DMS153 treated with DMSO at 0.1 percent for 48 hours (cell line): Measurements from ENCODE around the gene DPCD.

Experiments used
- DNase-seq: peaks from one replicate; lab custom pipeline; 2025; ENCODE audit not compliant: unreplicated experiment; lab: John Stamatoyannopoulos, UW

Gene DPCD

DNA sequence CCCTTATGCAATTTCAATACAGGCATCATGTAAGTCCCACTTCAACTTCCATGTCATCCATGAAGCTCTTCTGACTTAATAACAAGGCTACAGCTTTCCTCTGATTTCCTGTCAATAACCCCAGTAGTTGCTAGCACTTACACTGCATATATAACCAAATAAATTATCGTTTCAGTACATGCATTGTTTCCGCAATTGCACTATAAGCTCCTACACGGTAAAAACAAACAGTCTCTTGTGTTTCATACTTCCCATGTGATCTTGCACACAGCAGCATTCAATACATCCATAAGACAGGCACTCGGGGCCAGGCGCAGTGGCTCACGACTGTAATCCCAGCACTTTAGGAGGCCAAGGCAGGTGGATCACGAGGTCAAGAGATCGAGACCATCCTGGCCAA, 65.4 kb downstream of the DPCD start:
- DNase-seq, result no peak

DNA sequence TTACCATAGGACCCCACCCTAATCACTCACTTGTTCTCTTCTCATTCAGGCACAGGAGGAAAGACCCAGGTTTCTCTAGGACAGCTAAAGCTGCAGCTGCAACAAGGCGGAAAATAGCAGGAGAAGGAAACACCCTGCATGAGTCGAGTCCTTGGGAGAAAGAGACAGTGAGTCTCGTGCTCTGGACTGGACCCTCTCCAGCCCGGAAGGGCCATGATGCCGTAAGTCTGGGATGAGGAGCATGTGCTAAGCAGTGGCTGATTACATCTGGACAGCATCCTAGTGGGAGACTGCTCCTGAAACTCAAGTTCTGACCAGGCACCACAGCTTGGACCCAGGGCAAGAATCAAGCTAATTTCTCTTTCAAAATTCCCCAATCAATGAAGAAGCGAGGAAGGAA, 67.4 kb downstream of the DPCD start:
- DNase-seq, result no peak

DNA sequence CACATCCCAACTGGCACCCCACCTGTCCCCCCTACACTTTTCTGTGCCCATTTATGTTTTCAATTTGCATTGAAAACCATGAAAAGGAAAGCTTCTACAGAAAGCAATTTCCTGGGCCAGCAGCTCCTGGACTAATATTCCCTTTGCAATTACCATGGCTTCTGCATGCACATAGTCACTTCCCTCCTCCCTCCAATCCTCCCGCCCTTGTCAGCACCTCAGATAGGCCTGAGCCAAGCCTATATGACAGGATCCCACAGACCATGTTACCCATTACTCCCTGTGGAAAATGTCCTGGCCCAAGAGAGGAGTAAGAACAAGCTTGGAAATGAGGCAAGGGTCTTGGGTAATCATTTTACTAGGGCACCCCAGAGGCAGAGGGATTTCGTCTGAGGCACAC, 68.8 kb downstream of the DPCD start:
- no peak for DNase-seq

DNA sequence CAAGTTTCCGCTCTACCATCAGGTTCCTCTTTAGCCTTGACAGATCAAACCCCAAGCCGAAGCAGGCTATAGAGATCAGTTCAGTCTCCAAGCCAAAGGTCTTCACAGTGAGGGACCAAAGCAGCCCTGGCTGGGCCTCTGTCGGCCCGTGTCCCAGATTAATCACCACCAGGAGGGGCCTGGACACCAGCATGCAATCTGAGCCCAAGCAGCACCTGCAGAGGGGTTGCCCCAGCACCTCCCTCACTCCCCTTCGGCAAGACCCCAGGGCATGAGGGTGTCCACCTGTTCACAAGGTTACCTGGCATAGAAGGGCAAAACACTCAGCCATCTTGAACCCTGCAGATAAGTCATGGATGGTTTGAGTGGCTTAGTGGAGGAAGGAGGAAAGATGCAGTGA, 70.9 kb downstream of the DPCD start:
- DNase-seq, result no peak
